Left hindlimb (tissue), 1 donor: ENCODE results near the gene SPAG17.

Experiments used
- DNase-seq: peaks from one replicate; pipeline ENCODE4 v3.0.0-alpha.2; 2018

The SPAG17 gene

GRCh38 chr1:118049981-118050380 lies 135.0 kb downstream of the SPAG17 start:
- no peak for DNase-seq

GRCh38 chr1:118047650-118048224 lies 137.3 kb downstream of the SPAG17 start:
- no peak for DNase-seq

GRCh38 chr1:118047006-118047649 lies 137.9 kb downstream of the SPAG17 start:
- no peak for DNase-seq

- DNase-seq: no peak
These were observed 141.4 kb downstream of the SPAG17 start for GRCh38 chr1:118043624-118044023.

- no peak for DNase-seq
These were observed 142.5 kb downstream of the SPAG17 start for GRCh38 chr1:118042501-118042900.

GRCh38 chr1:118039170-118039569 lies 145.9 kb downstream of the SPAG17 start:
- no peak for DNase-seq

- no peak for DNase-seq
These were observed 152.1 kb downstream of the SPAG17 start for GRCh38 chr1:118032883-118033282.

GRCh38 chr1:118028267-118028666 lies 156.8 kb downstream of the SPAG17 start:
- no peak for DNase-seq

- DNase-seq: no peak
These were observed 161.8 kb downstream of the SPAG17 start for GRCh38 chr1:118023199-118023598.

GRCh38 chr1:118021668-118022067 lies 163.4 kb downstream of the SPAG17 start:
- no peak for DNase-seq

GRCh38 chr1:118018060-118018459 lies 167.0 kb downstream of the SPAG17 start:
- DNase-seq: no peak

- DNase-seq: no peak
These were observed 171.1 kb downstream of the SPAG17 start for GRCh38 chr1:118013938-118014337.

GRCh38 chr1:118013336-118013735 lies 171.7 kb downstream of the SPAG17 start:
- no peak for DNase-seq

GRCh38 chr1:118012515-118013124 lies 172.4 kb downstream of the SPAG17 start:
- no peak for DNase-seq

- DNase-seq: no peak
These were observed 177.0 kb downstream of the SPAG17 start for GRCh38 chr1:118008011-118008410.

GRCh38 chr1:118007391-118007790 lies 177.6 kb downstream of the SPAG17 start:
- DNase-seq: no peak

GRCh38 chr1:118004312-118004711 lies 180.7 kb downstream of the SPAG17 start:
- DNase-seq: no peak

GRCh38 chr1:117985973-117986372 lies 199.1 kb downstream of the SPAG17 start:
- DNase-seq: no peak

- DNase-seq: no peak
These were observed 199.8 kb downstream of the SPAG17 start for GRCh38 chr1:117985239-117985638.

GRCh38 chr1:117981455-117982192 lies 203.4 kb downstream of the SPAG17 start:
- DNase-seq: no peak

- no peak for DNase-seq
These were observed 208.6 kb downstream of the SPAG17 start for GRCh38 chr1:117976381-117976780.

- DNase-seq: no peak
These were observed 213.3 kb downstream of the SPAG17 start for GRCh38 chr1:117971777-117972176.

- no peak for DNase-seq
These were observed 214.8 kb downstream of the SPAG17 start for GRCh38 chr1:117970252-117970651.

- peak; percentile 59 for DNase-seq
These were observed 217.1 kb downstream of the SPAG17 start for GRCh38 chr1:117967881-117968280.
